ENCODE data around the gene CDH26.

DNA sequence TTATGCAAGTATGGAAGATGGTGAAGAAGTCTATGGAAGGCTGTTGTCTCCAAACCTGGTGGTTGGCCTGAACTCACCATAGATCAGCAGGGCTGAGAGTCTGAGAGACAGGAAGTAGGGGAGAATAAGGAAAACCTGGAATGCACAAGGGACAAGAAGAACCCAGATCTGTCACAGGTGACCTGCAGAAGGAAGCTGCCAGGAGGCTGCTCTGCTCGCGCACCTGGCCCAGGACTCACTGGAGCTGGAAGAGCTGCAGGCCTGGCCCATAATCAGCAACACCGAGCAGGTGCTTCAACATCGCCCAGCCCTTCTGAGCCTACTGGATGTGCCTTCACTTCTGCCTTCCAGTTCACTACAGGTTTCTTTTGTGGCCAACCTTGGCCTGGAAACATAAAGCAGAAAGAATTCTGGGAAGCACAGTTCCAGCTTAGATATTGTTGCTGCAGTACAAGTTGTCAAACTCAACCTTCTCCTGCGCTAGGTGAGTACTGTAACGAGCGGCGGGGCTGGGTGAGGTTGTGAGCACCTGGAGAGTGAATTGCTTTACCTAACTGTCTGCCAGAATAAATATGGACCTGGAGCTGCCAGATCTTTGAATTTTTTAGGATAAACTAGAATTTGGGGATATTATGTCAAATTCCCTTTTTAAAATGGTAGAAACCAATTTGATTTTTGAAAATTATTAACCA, 82.4 kb downstream of the CDH26 start:
- TF ChIP-seq, protein P1, sequence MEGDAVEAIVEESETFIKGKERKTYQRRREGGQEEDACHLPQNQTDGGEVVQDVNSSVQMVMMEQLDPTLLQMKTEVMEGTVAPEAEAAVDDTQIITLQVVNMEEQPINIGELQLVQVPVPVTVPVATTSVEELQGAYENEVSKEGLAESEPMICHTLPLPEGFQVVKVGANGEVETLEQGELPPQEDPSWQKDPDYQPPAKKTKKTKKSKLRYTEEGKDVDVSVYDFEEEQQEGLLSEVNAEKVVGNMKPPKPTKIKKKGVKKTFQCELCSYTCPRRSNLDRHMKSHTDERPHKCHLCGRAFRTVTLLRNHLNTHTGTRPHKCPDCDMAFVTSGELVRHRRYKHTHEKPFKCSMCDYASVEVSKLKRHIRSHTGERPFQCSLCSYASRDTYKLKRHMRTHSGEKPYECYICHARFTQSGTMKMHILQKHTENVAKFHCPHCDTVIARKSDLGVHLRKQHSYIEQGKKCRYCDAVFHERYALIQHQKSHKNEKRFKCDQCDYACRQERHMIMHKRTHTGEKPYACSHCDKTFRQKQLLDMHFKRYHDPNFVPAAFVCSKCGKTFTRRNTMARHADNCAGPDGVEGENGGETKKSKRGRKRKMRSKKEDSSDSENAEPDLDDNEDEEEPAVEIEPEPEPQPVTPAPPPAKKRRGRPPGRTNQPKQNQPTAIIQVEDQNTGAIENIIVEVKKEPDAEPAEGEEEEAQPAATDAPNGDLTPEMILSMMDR (IDR thresholded peaks at IDR 0.05), result no peak
- no peak for TF ChIP-seq POLR2A (IDR thresholded peaks at IDR 0.05)
